ENCODE measurements around the gene MOB3C. TPM values are rescaled to one million over a fixed set of nuclear protein-coding genes. Genes with fewer than 3 reads are reported as not detected.
"Not testable (repeated sequence)": the region's sequence is repeated elsewhere in the genome, so short reads cannot be mapped to it uniquely, and the experiment has no call there.

MOB3C gene
- 10 to 100 TPM; 10.5 to 14.5 (median 14.1) TPM for total RNA-seq

- Histone ChIP-seq H3K36me3 (no peaks in the 10 kb centered on the region), H3K9me3 (no peaks in the 10 kb centered on the region), H3K4me1 (peaks cover 0 to 20% of the 10 kb centered on the region in 2 donors), H3K4me3 (peak within 1 kb of the TSS; percentile 65 to 91 (median 80)), H3K27ac (peak within 1 kb of the TSS; percentile 91 to 93), H3K27me3 (no peaks in the 10 kb centered on the region)
- intact Hi-C loops (cut with DNase I; ENCODE audit: low total_unique reads) = no loop called here
- peak in 2 of 3 donors; percentile 29 to 42 for TF ChIP-seq POLR2AphosphoS5 (IDR thresholded peaks at IDR 0.05)
- TF ChIP-seq CTCF (IDR thresholded peaks at IDR 0.05) = no peak
- DNase-seq (ENCODE audit: low spot score in 2 of 2) = peak; percentile 68 to 81
These were observed at the start of gene MOB3C for GRCh38 chr1:46616277-46617107. TSS of gene MOB3C (minus strand) at chr1:46616811. CDS start at chr1:46613321, 3,490 bp downstream.

GRCh38 chr1:46665983-46666382, 49.4 kb upstream of the MOB3C start:
- no peak for TF ChIP-seq CTCF (IDR thresholded peaks at IDR 0.05)
- no peak for TF ChIP-seq POLR2AphosphoS5 (IDR thresholded peaks at IDR 0.05)
- TF ChIP-seq POLR2A (IDR thresholded peaks at IDR 0.05) = no peak
- peaks cover 0 to 11% of the 10 kb centered on the region in 2 donors for H3K4me1 ChIP-seq
- intact Hi-C loops (cut with DNase I; ENCODE audit: low total_unique reads) = no loop called here
- no peak overlapping the region for H3K27ac ChIP-seq
- DNase-seq (ENCODE audit: low spot score in 2 of 2) = no peak
- H3K4me3 ChIP-seq = no peak overlapping the region
- H3K36me3 ChIP-seq = peaks cover 4% of the 10 kb centered on the region
- no peaks in the 10 kb centered on the region for H3K9me3 ChIP-seq
- no peaks in the 10 kb centered on the region for H3K27me3 ChIP-seq

- peaks cover 0 to 11% of the 10 kb centered on the region in 2 donors for H3K4me1 ChIP-seq
- DNase-seq (ENCODE audit: low spot score in 2 of 2); H3K4me3 ChIP-seq; intact Hi-C loops (cut with DNase I; ENCODE audit: low total_unique reads); H3K9me3 ChIP-seq; H3K27ac ChIP-seq; H3K27me3 ChIP-seq; H3K36me3 ChIP-seq: not testable (repeated sequence)
These were observed 46.3 kb upstream of the MOB3C start for GRCh38 chr1:46662919-46663318.

GRCh38 chr1:46660116-46660515, 43.5 kb upstream of the MOB3C start:
- H3K4me1 ChIP-seq; intact Hi-C loops (cut with DNase I; ENCODE audit: low total_unique reads); H3K9me3 ChIP-seq; H3K27me3 ChIP-seq; H3K4me3 ChIP-seq; DNase-seq (ENCODE audit: low spot score in 2 of 2); H3K36me3 ChIP-seq; H3K27ac ChIP-seq: not testable (repeated sequence)

GRCh38 chr1:46659307-46659870, 42.8 kb upstream of the MOB3C start:
- no peaks in the 10 kb centered on the region for H3K4me1 ChIP-seq
- H3K27me3 ChIP-seq = no peaks in the 10 kb centered on the region
- no peak overlapping the region for H3K27ac ChIP-seq
- TF ChIP-seq CTCF (IDR thresholded peaks at IDR 0.05) (no peak), POLR2AphosphoS5 (IDR thresholded peaks at IDR 0.05) (no peak), POLR2A (IDR thresholded peaks at IDR 0.05) (no peak)
- no peak for DNase-seq (ENCODE audit: low spot score in 2 of 2)
- intact Hi-C loops (cut with DNase I; ENCODE audit: low total_unique reads) = no loop called here
- no peak overlapping the region for H3K4me3 ChIP-seq
- H3K9me3 ChIP-seq = no peaks in the 10 kb centered on the region
- peaks cover 4% of the 10 kb centered on the region for H3K36me3 ChIP-seq

- Histone ChIP-seq H3K27me3 (no peaks in the 10 kb centered on the region), H3K4me3 (no peak overlapping the region), H3K27ac (no peak overlapping the region), H3K36me3 (no peaks in the 10 kb centered on the region), H3K9me3 (no peaks in the 10 kb centered on the region), H3K4me1 (no peaks in the 10 kb centered on the region)
- TF ChIP-seq CTCF (IDR thresholded peaks at IDR 0.05) = no peak
- no peak for TF ChIP-seq POLR2A (IDR thresholded peaks at IDR 0.05)
- no peak for TF ChIP-seq POLR2AphosphoS5 (IDR thresholded peaks at IDR 0.05)
- intact Hi-C loops (cut with DNase I; ENCODE audit: low total_unique reads) = no loop called here
- no peak for DNase-seq (ENCODE audit: low spot score in 2 of 2)
These were observed 41.2 kb upstream of the MOB3C start for GRCh38 chr1:46657775-46658174.

All from breast epithelium (tissue), 4 donors.